ENCODE data around the gene KIF1B. TPM values are rescaled to one million over a fixed set of nuclear protein-coding genes. Genes with fewer than 3 reads are reported as not detected.
"Not testable (repeated sequence)": the region's sequence is repeated elsewhere in the genome, so short reads cannot be mapped to it uniquely, and the experiment has no call there.

KIF1B gene
- total RNA-seq, 1 experiment from 2014 or later: 18.7 TPM

DNA sequence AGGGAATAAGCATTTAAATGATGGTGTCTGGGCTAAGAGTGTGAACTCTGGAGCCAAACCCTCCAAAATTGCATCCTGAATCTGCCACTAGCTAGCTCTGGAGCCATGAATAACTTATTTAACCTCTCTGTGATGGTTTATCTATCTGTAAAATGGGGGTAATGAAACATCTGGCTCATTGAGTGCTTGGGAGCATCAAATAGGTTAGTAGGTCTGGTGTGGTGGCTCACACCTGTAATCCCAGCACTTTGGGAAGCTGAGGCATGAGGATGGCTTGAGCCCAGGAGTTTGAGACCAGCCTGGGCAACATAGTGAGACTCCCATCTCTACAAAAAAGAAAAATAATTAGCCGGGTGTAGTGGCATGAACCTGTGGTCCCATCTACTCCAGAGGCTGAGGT, 42.8 kb downstream of the KIF1B start:
- in situ Hi-C loops (cut with HindIII; ENCODE audit: low pct_unique_long_range_greater_than_20kb, low sequenced_read_pairs): no loop called here
- no peak for DNase-seq (ENCODE audit: low read depth, low spot score)

DNA sequence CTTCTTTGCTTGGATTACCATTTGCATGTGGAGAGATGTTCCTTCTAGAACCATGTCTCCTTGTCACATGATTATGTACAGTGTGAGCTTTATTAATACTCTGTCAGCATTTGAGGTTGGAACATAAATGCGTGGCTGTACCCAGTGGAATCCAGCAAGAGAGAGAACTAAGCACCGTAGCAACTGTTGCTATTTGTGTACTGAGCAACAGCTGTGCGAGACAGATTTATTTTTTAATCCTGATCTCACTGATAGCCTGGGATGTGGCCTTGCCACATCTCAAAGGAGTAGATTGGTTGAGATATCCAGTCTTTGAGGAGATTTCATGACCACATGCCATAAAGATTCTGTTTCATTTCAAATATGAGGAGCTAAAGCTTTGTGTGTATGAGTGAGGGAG, 43.4 kb downstream of the KIF1B start:
- in situ Hi-C loops (cut with HindIII; ENCODE audit: low pct_unique_long_range_greater_than_20kb, low sequenced_read_pairs): no loop called here
- DNase-seq (ENCODE audit: low read depth, low spot score): peak; percentile 65

- peak; percentile 63 for DNase-seq (ENCODE audit: low read depth, low spot score)
- in situ Hi-C loops (cut with HindIII; ENCODE audit: low pct_unique_long_range_greater_than_20kb, low sequenced_read_pairs): no loop called here
These were observed 47.5 kb downstream of the KIF1B start for GRCh38 chr1:10257851-10258250.

GRCh38 chr1:10259547-10259946, 49.2 kb downstream of the KIF1B start:
- in situ Hi-C loops (cut with HindIII; ENCODE audit: low pct_unique_long_range_greater_than_20kb, low sequenced_read_pairs); DNase-seq (ENCODE audit: low read depth, low spot score): not testable (repeated sequence)

- no peak for DNase-seq (ENCODE audit: low read depth, low spot score)
- in situ Hi-C loops (cut with HindIII; ENCODE audit: low pct_unique_long_range_greater_than_20kb, low sequenced_read_pairs): no loop called here
These were observed 53.2 kb downstream of the KIF1B start for GRCh38 chr1:10263450-10264082.

DNA sequence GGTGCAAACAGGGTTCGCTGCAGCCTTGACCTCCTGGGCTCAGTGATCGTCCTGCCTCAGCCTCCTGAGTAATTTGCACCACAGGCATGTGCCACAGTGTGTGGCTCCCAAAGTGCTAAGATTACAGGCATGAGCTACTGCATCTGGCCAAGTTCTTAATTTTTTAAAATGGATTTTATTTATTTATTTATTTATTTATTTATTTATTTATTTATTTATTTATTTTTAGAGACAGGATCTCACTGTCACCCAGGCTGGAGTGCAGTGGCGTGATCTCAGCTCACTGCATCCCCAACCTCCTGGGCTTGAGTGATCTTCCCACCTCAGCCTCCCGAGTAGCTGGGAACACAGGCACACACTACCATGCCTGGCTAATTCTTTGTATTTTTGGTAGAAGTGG, 54.7 kb downstream of the KIF1B start:
- no peak for DNase-seq (ENCODE audit: low read depth, low spot score)
- in situ Hi-C loops (cut with HindIII; ENCODE audit: low pct_unique_long_range_greater_than_20kb, low sequenced_read_pairs): no loop called here

DNA sequence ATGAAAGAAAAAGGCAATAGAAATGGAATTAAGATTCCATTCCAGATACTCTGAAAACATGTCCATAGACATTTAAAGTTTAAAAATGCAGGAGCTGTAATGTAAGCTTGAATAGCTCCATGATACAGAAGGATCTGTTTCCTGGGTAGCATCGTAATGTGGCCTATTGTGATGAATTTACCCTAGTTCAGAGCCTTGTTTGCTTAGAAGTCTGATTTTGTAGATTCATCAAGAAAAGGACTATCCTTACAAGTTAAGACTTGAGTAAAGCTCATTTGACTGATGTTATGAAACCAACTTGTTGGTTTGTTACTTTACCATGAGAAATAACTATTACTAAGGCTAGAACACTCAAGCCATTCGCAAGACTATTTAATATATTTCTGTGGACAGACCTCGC, 55.5 kb downstream of the KIF1B start:
- in situ Hi-C loops (cut with HindIII; ENCODE audit: low pct_unique_long_range_greater_than_20kb, low sequenced_read_pairs): no loop called here
- no peak for DNase-seq (ENCODE audit: low read depth, low spot score)

- in situ Hi-C loops (cut with HindIII; ENCODE audit: low pct_unique_long_range_greater_than_20kb, low sequenced_read_pairs): no loop called here
- DNase-seq (ENCODE audit: low read depth, low spot score): no peak
These were observed 56.9 kb downstream of the KIF1B start for GRCh38 chr1:10267319-10267718.

- DNase-seq (ENCODE audit: low read depth, low spot score): no peak
- in situ Hi-C loops (cut with HindIII; ENCODE audit: low pct_unique_long_range_greater_than_20kb, low sequenced_read_pairs): no loop called here
These were observed 57.6 kb downstream of the KIF1B start for GRCh38 chr1:10267921-10268320.

GRCh38 chr1:10271090-10271489, 60.7 kb downstream of the KIF1B start:
- no peak for DNase-seq (ENCODE audit: low read depth, low spot score)
- in situ Hi-C loops (cut with HindIII; ENCODE audit: low pct_unique_long_range_greater_than_20kb, low sequenced_read_pairs): no loop called here

DNA sequence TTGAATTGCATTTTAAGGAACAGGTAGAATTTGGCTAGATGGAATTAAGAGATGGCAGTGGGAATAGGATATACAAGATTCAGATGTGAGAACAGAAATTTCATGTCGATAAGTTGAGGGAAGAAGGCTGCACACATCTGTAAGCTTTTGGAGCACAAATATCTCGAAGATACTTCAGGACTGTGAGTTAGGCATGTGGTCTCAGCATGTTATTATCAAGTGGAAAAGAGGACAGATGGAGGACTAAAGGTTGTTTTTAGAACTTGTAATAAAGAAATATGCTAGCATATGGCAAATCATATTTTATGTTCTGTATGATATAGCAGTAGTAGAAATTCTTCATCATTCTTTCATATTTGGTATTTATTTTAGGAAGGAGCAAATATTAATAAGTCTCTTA, 61.5 kb downstream of the KIF1B start:
- DNase-seq (ENCODE audit: low read depth, low spot score): no peak
- in situ Hi-C loops (cut with HindIII; ENCODE audit: low pct_unique_long_range_greater_than_20kb, low sequenced_read_pairs): no loop called here

DNA sequence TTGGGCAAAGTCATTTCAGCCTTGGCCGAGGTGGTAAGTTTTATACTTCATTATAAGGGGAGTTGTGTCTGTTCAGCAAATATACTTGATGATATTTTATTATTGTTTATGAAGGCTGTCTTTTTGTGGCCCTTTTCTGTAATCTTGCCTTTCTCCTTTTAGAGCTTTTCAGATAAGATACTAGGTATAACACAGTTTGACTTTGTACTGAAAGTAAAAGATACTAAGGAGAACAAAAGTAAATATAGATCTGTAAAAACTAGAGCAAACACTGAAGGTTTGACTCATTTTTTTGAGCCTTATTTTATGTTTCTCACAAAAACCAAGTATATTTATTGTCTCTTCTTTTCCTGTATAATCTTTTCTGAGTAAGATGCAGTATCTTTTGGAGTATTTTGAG, 61.9 kb downstream of the KIF1B start:
- DNase-seq (ENCODE audit: low read depth, low spot score): no peak
- in situ Hi-C loops (cut with HindIII; ENCODE audit: low pct_unique_long_range_greater_than_20kb, low sequenced_read_pairs): no loop called here

GRCh38 chr1:10278880-10279279, 68.5 kb downstream of the KIF1B start:
- no peak for DNase-seq (ENCODE audit: low read depth, low spot score)
- in situ Hi-C loops (cut with HindIII; ENCODE audit: low pct_unique_long_range_greater_than_20kb, low sequenced_read_pairs): no loop called here

- in situ Hi-C loops (cut with HindIII; ENCODE audit: low pct_unique_long_range_greater_than_20kb, low sequenced_read_pairs): no loop called here
- no peak for DNase-seq (ENCODE audit: low read depth, low spot score)
These were observed 70.3 kb downstream of the KIF1B start for GRCh38 chr1:10280439-10281350.

GRCh38 chr1:10283318-10283984, 73.1 kb downstream of the KIF1B start:
- DNase-seq (ENCODE audit: low read depth, low spot score): no peak
- in situ Hi-C loops (cut with HindIII; ENCODE audit: low pct_unique_long_range_greater_than_20kb, low sequenced_read_pairs): no loop called here

GRCh38 chr1:10286244-10286643, 75.9 kb downstream of the KIF1B start:
- in situ Hi-C loops (cut with HindIII; ENCODE audit: low pct_unique_long_range_greater_than_20kb, low sequenced_read_pairs): no loop called here
- DNase-seq (ENCODE audit: low read depth, low spot score): no peak

DNA sequence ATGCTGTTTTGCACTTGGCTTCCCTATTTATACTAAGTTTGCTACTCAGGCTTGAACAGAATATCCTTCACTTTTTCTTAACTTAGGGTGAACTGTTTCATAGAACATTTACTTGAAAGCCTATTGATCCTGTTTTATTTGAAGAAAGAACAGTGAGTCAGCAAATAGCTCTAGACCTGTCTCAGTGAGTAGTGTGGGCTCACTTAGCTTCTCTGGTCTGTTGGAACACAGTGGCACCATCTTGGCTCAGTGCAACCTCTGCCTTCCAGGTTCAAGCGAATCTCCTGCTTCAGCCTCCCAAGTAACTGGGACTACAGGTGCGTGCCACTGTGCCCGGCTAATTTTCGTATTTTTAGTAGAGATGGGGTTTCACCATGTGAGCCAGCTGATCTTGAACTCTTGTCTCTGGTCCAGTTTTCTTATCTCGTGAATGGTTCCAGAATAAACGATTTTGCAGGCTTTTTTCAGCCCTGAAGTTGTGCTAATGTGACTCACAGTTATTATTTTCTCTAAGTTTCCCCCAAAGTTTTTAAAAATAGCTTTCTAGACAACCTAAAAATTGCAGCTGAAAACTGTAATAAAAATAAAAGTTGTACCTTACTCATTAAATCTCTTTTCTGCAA, 76.8 kb downstream of the KIF1B start:
- in situ Hi-C loops (cut with HindIII; ENCODE audit: low pct_unique_long_range_greater_than_20kb, low sequenced_read_pairs): no loop called here

DNA sequence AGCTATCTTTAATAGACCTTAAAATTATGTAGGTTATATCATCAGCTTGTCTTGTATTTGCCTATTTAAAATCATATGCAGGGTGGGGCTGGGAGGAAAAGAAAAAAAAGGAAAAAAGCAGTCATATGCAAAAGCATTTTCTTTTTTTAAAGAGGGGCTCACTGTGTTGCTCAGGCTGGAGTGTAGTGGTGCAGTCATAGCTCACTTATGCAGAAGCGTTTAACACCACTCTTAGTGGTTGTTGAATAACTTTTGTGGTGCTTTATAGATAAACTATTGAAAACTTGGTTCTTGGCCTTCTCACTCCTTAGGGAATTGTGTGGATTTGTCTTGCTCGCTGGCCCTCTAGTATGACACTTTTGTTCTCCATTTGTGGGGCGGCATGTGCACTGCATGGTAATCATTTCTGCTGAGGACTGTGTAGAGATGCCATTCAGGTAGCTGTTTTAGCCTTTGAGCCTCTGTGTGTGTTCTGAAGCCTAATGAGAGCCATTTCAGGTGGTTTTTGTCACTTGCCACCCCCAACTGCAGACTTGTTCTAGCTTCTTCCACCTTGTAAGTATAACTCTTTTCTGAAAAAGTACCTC, 77.8 kb downstream of the KIF1B start:
- in situ Hi-C loops (cut with HindIII; ENCODE audit: low pct_unique_long_range_greater_than_20kb, low sequenced_read_pairs): no loop called here

More for the DNA sequence above, 76.8 kb downstream of the KIF1B start:
- DNase-seq (ENCODE audit: low read depth, low spot score): no peak

More for the DNA sequence above, 77.8 kb downstream of the KIF1B start:
- no peak for DNase-seq (ENCODE audit: low read depth, low spot score)
